HFF-Myc (cell line): ENCODE data around the gene PRTFDC1.
A peak's percentile ranks its signal among the peaks of the same experiment; 100 is the strongest.

Source experiments
- DNase-seq: peaks from one replicate; pipeline ENCODE4 v3.0.0-alpha.2; 2011; ENCODE audit warnings: low read depth; ENCODE audit errors: extremely low read depth
- H3K4me3 ChIP-seq: replicated peaks from 2 replicates; pipeline ENCODE4 v1.5.1; 2011; ENCODE audit warnings: low read depth, mild to moderate bottlenecking, control low read depth, low read length
- CTCF ChIP-seq: IDR thresholded peaks from 2 replicates; pipeline ENCODE4 v1.5.1; 2012; ENCODE audit warnings: mild to moderate bottlenecking, low read depth, low read length, control low read depth; ENCODE audit errors: missing control alignments

The PRTFDC1 gene

GRCh38 chr10:24889639-24890038 lies 62.8 kb downstream of the PRTFDC1 start:
- H3K4me3 ChIP-seq = no peak overlapping the region
- no peak for TF ChIP-seq CTCF
- no peak for DNase-seq

GRCh38 chr10:24887855-24888231 lies 64.6 kb downstream of the PRTFDC1 start:
- no peak for DNase-seq
- no peak for TF ChIP-seq CTCF
- no peak overlapping the region for H3K4me3 ChIP-seq

GRCh38 chr10:24886290-24886680 lies 66.1 kb downstream of the PRTFDC1 start:
- no peak for DNase-seq
- no peak for TF ChIP-seq CTCF
- H3K4me3 ChIP-seq = no peak overlapping the region

- no peak for DNase-seq
- TF ChIP-seq CTCF = no peak
- H3K4me3 ChIP-seq = no peak overlapping the region
These were observed 66.7 kb downstream of the PRTFDC1 start for GRCh38 chr10:24885551-24886289.

- no peak overlapping the region for H3K4me3 ChIP-seq
- DNase-seq = no peak
- TF ChIP-seq CTCF = peak; percentile 2
These were observed 67.6 kb downstream of the PRTFDC1 start for GRCh38 chr10:24884793-24885192.

- TF ChIP-seq CTCF = no peak
- H3K4me3 ChIP-seq = no peak overlapping the region
- DNase-seq = no peak
These were observed 68.1 kb downstream of the PRTFDC1 start for GRCh38 chr10:24884316-24884715.

- no peak overlapping the region for H3K4me3 ChIP-seq
- no peak for DNase-seq
- no peak for TF ChIP-seq CTCF
These were observed 69.2 kb downstream of the PRTFDC1 start for GRCh38 chr10:24883176-24883575.
